GM18867 (cell line): ENCODE data around the gene CCPG1.
A peak's percentile ranks its signal among the peaks of the same experiment; 100 is the strongest.

Source experiments
- ATAC-seq: cut with Tn5 transposase; IDR thresholded peaks from one replicate; pipeline ENCODE4 v1.9.1; 2021; ENCODE audit warnings: mild to moderate bottlenecking, moderate library complexity; ENCODE audit not compliant: unreplicated experiment

CCPG1 gene

DNA sequence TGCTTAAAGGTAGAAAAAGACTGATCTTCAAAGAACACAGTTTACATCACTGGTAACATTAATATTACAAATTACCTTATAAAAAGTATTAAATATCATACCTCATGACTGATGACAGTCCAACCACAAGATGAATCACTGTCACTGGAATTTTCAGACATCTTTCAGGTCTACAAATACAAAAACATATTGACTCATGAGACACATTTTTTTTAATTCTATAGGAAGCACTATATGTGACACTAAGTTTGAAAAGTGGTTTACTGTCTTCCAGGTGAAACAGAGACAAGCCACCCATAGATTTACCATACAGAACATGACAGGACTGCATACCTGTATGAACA is 18.9 kb downstream of the CCPG1 start:
- ATAC-seq = no peak

DNA sequence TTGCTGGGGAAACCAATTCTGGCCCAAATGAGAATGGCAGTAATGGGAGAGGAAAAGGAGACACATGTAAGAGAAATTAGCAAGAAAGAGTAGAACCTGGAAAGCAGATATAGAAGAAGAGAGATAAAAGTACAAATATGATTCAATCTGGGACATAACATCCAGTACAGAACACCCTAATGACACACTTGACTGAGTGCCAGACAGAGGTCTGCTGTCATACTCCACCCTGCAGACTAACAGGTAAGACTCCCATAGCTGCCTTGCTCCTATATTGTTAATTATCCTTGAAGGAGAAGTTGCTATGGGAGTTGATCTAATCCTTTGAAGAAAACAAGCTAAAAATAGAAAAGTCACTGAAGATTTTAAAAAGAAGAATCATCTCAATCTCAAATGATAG is 21.1 kb downstream of the CCPG1 start:
- no peak for ATAC-seq

DNA sequence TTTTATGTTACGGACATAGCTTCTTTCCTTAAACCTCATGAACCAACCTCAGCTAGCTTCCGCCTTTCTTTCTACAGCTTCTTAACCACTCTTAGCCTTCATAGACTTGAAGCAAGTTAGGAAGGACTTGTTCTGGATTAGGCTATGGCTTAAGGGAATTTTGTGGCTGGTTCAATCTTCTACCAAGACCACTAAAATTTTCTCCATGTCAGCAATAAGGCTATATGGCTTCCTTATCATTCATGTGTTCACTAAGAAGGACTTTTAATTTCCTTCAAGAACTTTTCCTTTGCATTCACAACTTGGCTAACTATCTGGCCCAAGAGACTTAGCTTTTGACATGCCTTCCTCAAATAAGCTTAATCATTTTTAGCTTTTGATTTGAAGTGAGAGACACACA is 24.5 kb downstream of the CCPG1 start:
- no peak for ATAC-seq

DNA sequence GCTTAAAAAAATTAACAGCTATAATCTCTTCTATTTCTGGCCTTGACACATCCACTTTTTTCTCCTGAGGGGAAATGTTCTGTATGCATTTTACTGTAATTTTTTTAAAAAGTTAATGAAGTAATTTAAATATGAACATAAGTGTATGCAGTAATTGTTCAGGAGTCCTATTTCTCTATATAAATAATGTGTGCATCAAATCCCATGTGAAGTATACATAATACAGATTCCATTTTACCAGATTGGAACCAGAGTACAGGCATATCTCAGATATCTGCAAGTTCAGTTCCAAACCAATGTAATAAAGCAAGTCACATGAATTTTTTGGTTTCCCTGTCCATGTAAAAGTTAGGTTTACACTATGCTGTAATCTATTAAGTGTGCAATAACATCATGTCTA is 26.6 kb downstream of the CCPG1 start:
- ATAC-seq = no peak

- no peak for ATAC-seq
These were observed 29.1 kb downstream of the CCPG1 start for GRCh38 chr15:55379095-55379494.

DNA sequence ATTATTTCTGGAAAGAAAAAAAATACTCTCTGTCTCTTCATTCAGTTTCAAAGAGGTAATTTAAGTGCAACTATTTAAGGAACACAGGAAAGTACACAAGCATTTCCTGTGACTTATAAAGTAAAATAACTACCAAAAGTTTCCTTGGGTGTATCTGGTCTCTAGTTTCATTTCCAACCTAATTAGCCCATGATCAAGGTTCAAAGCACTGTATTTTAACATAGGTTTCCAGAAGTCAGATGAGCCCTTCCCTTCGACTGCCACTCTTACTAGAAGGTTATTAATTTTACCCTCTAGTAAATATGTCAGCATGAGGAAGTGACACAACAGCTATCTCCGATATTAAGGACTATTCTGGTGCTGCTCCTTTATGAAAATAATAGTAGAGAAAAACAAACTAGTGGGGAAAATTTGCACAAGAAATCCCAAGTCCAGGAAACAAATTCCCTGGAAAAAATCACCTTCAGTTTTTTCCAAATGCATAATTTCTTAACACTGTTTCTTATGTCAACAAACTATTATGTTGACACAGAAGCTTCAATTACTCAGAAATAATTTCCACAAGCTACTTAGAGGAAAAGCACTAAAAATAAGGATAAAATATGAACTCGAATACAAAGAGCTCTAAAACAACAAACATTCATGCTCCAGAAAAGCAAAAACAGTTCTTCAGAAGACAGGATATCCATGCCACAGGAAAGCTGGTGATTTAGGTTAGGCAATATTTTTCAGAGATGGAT is 35.3 kb downstream of the CCPG1 start:
- peak; percentile 53 for ATAC-seq

- no peak for ATAC-seq
These were observed 41.2 kb downstream of the CCPG1 start for GRCh38 chr15:55366981-55367380.

DNA sequence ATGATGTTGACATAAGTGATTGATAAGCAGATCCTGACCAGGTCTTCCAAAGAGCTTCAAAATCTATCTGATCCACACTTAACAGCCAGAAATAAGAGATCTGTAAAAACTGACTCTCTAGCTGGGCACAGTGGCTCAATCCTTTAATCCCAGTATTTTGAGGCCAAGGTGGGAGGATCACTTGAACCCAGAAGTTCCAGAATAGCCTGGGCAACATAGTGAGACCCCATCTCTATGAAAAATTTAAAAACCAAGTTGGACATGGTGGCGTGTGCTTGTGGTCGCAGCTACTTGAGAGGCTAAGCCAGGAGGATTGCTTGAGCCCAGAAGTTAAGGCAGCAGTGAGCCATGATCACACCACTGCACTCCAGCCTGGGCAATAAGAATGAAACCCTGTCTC is 45.5 kb downstream of the CCPG1 start:
- no peak for ATAC-seq

GRCh38 chr15:55361048-55361447 is 47.1 kb downstream of the CCPG1 start:
- ATAC-seq = no peak

DNA sequence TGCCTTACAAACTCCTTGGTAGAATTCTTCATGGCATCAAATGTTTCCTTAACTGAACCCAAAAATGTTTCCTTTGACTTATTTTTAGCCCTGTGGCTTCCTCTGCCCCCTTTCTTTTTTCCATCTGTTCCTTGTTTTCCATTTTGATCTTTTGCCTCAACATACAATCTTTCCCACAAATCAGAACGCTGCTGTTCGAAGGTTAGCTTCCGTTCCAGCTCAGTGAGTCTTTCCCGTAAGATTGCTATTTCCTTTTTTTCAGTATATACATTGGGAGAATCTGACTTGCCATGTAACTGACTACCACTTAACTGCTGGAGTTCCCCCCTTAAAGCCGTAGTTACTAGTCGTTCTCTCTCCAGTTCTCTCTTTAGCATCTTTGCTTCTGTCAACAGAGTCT is 47.9 kb downstream of the CCPG1 start:
- ATAC-seq = no peak

GRCh38 chr15:55358471-55358870 is 49.7 kb downstream of the CCPG1 start:
- no peak for ATAC-seq

DNA sequence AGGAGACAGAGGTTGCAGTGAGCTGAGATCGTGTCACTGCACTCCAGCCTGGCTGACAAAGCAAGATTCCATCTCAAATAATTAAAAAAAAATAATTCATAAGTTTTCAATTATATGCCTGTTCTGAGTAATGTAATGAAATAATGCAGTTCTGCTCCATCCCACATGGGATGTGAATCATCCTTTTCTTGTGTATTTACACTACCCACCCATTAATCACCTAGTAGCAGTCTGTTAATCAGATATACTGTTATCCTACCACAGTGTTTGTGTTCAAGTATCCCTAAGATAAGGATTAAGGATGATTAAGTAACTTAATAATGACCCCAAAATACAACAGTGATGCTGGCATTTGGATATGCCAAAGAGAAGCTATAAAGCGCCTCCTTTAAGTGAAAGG is 50.4 kb downstream of the CCPG1 start:
- no peak for ATAC-seq

DNA sequence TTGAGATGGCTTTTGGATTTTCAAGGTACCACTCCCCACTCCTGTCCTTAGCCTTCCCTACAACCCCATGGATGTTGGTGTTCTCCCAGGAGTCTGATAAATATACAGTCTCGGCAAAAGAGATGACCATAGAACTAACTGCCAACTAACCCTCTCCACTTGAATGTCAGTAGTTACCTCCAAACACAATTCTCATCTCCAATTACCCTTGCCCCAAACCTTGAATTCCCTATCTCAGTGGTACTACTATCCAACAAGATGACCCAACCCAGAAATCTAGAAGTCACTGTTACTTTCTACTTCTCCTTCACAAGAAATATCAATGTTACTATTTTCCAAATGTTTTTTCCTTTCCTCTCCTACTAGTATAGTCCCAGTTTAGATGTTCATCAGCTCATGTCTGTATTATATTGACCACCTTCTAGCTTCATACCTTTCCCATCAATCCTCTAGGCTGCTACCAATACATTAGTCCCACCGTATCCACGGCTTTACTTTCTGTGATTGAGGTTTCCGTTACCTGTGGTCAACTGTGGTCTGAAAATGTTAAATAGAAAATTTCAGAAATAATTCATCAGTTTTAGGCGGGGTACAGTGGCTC is 51.1 kb downstream of the CCPG1 start:
- ATAC-seq = no peak

DNA sequence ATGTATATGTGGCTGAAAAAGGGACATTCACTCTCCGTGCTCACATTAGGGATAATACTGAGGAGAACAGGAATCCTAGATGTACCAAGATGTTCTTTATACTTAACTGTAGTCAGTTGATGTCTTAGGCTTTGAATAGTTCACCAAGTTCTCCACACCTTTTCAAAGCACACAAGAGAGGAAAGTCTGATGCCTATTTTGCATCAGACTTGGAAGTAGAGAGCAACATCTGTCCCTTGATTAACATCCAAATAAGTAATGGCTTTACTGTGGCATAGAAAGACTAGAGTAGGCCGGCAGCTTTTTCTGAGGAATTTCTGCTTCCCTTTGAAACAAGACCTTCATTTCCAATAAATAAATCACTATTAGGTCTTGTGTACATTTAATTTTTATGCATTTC is 55.1 kb downstream of the CCPG1 start:
- ATAC-seq = no peak

DNA sequence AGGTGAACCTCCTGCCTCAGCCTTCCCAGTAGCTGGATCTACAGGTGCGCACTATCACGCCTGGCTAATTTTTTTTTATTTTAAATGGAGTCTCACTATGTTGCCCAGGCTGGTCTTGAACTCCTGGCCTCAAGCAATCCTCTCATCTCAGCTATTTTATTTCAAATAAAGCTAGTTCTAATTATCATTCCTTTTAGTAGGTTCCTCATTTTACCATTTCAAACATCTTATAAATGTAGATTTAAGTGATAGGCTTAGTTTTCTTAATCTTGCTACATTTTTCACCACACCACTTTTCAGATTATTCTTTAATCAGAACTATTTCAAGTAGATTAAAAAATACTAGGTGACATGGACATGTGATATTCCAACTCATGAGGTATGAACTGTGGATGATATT is 58.9 kb downstream of the CCPG1 start:
- no peak for ATAC-seq

DNA sequence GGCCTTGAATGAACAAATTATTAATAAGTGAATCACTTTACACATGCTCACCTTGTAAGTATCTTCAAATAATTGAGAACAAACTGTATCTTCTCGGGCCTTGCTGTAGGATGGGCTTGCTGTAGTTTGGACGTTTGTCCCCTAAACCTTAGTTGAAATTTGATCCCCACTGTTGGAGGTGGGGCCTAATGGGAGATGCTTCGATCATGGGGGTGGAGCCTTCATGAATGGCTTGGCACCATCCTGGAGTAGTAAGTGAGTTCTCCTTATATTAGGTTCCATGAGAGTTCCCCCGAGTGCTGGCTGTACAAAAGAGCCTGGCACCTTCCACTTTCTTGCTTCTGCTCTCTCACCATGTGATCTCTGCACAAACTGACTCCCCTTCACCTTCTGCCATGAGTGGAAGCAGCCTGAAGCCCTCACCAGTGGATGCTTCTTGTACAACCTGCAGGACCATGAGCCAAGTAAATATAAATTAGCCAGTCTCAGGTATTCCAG is 59.8 kb downstream of the CCPG1 start:
- no peak for ATAC-seq

- ATAC-seq = no peak
These were observed 64.0 kb downstream of the CCPG1 start for GRCh38 chr15:55344206-55344605.

DNA sequence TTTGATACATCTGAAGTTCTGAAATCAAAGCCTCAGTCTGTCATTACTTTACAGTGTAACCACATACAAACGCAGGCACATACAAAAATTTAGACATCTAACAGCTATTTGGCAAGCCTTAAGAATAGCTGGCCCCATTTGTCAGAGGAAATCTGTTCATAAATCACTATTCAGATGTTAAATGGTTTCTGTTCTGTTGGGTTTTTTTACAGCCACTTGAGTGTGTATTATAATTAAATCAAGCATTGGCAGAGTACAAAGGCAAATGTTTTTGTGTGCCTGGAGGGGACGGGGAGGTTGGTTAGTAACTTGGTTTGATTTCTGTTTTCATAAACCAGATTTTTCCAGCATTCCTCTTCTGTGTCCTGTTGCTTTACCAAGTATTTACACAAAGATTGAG is 65.0 kb downstream of the CCPG1 start:
- ATAC-seq = no peak

GRCh38 chr15:55337160-55337559 is 71.0 kb downstream of the CCPG1 start:
- ATAC-seq = no peak

DNA sequence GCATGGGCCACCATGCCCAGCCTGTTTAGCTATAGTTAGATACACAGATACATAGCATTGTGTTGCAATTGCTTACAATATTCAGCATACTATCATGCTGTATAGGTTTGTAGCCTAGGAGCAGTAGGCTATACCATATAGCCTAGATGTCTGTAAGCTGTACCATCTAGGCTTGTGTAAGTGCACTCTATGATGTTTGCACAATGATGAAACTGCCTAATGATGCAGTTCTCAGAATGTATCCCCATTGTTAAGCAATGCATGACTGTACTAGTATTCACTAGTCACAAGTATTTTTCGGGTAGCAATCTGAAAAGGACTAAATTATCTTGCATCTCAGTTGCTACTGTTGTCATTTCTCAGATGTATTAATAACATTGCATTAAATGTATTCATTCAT is 73.2 kb downstream of the CCPG1 start:
- no peak for ATAC-seq

- ATAC-seq = no peak
These were observed 73.8 kb downstream of the CCPG1 start for GRCh38 chr15:55334371-55334770.

DNA sequence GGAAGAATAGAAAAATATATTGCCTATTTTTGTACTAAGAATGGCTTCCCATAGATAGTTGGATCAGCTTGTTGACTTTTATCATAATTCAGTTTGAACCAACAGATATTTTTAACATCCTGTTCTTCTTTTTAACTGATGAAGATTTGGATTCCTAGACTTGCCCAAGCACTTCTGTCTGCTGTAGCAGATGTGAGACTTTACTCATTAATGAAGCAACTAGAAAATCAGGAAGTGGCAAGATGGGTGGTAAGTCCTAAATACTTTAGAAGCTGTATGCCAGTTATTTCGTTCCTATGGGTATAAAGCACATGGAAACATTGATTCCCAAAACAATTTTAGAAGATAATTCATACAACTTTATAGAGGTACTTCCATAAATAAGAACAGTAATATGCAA is 80.8 kb downstream of the CCPG1 start:
- no peak for ATAC-seq

DNA sequence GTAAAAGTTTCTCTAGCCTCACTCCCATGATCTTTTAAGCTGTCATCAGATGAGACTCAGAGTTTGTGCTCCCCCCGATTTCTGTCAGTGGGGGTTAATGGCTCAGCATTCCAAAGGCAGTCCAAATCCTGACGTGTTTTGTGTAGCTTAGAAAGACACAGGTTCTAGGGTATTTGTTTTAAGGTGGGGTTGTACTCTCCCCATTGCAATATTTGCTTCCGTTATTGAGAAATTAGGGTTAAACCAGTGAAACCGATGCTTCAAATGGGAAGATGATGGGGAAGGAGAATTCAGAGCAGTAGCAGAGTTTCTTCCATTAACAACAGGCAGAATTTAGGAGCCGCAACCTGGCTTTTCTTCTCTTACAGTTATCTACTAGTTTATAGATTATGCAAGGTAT is 85.7 kb downstream of the CCPG1 start:
- ATAC-seq = no peak
